ENCODE data around the gene SLC4A1. TPM values are rescaled to one million over a fixed set of nuclear protein-coding genes. Genes with fewer than 3 reads are reported as not detected.
"Not testable (repeated sequence)": the region's sequence is repeated elsewhere in the genome, so short reads cannot be mapped to it uniquely, and the experiment has no call there.

Gene SLC4A1
- total RNA-seq, 1 donor from 2014 or later: 0.35 TPM

GRCh38 chr17:44257815-44258760 lies 9.8 kb downstream of the SLC4A1 start:
- no peak for DNase-seq (ENCODE audit: low spot score)

- no peak for DNase-seq (ENCODE audit: low spot score)
Measured at GRCh38 chr17:44256671-44257070, 11.3 kb downstream of the SLC4A1 start.

- no peak for DNase-seq (ENCODE audit: low spot score)
Measured at GRCh38 chr17:44255915-44256314, 12.0 kb downstream of the SLC4A1 start.

GRCh38 chr17:44254361-44255095 lies 13.4 kb downstream of the SLC4A1 start:
- DNase-seq (ENCODE audit: low spot score): no peak

- no peak for DNase-seq (ENCODE audit: low spot score)
Measured at GRCh38 chr17:44253006-44253405, 14.9 kb downstream of the SLC4A1 start.

GRCh38 chr17:44251062-44251461 lies 16.9 kb downstream of the SLC4A1 start:
- DNase-seq (ENCODE audit: low spot score): no peak

GRCh38 chr17:44249501-44250246 lies 18.3 kb downstream of the SLC4A1 start:
- DNase-seq (ENCODE audit: low spot score): no peak

GRCh38 chr17:44247876-44248736 lies 19.8 kb downstream of the SLC4A1 start:
- no peak for DNase-seq (ENCODE audit: low spot score)

- no peak for DNase-seq (ENCODE audit: low spot score)
Measured at GRCh38 chr17:44247440-44247841, 20.5 kb downstream of the SLC4A1 start.

GRCh38 chr17:44241106-44241624 lies 26.8 kb downstream of the SLC4A1 start:
- DNase-seq (ENCODE audit: low spot score): no peak

- DNase-seq (ENCODE audit: low spot score): not testable (repeated sequence)
Measured at GRCh38 chr17:44237886-44238285, 30.0 kb downstream of the SLC4A1 start.

- DNase-seq (ENCODE audit: low spot score): no peak
Measured at GRCh38 chr17:44236444-44236991, 31.4 kb downstream of the SLC4A1 start.

- DNase-seq (ENCODE audit: low spot score): no peak
Measured at GRCh38 chr17:44235583-44235936, 32.4 kb downstream of the SLC4A1 start.

- DNase-seq (ENCODE audit: low spot score): no peak
Measured at GRCh38 chr17:44233582-44233981, 34.4 kb downstream of the SLC4A1 start.

GRCh38 chr17:44232061-44232460 lies 35.9 kb downstream of the SLC4A1 start:
- DNase-seq (ENCODE audit: low spot score): no peak

GRCh38 chr17:44230140-44230539 lies 37.8 kb downstream of the SLC4A1 start:
- no peak for DNase-seq (ENCODE audit: low spot score)

GRCh38 chr17:44229090-44229489 lies 38.8 kb downstream of the SLC4A1 start:
- no peak for DNase-seq (ENCODE audit: low spot score)

GRCh38 chr17:44223541-44224071 lies 44.3 kb downstream of the SLC4A1 start:
- DNase-seq (ENCODE audit: low spot score): no peak

GRCh38 chr17:44222112-44222869 lies 45.6 kb downstream of the SLC4A1 start:
- DNase-seq (ENCODE audit: low spot score): peak; percentile 92

All from mesenteric fat pad (tissue), 1 donor.